B cell (primary cell): ENCODE data around the gene DPYSL3. TPM values are rescaled to one million over a fixed set of nuclear protein-coding genes. Genes with fewer than 3 reads are reported as not detected.

Experiments
- ATAC-seq: fragments of 200-7000 bp; cut with Tn5 transposase; one replicate; pipeline ENCODE4 v1.10.0; 2021; ENCODE audit warnings: low read depth, mild to moderate bottlenecking, moderate number of reproducible peaks, moderate library complexity
- CTCF ChIA-PET: fragments of 350-600 bp; sonication (Branson Sonifier 250); formaldehyde crosslinking; loops from one replicate; lab custom pipeline; 2021; ENCODE audit warnings: antibody characterized with exemption, inconsistent platforms; lab: Charles Lee
- POLR2A ChIA-PET: fragments of 350-600 bp; sonication (Branson Sonifier 250); formaldehyde crosslinking; loops from one replicate; lab custom pipeline; 2021; ENCODE audit warnings: antibody characterized with exemption; lab: Charles Lee
- DNase-seq: peaks from one replicate; pipeline ENCODE4 v3.0.0; 2013
- H2AFZ ChIP-seq: 2 replicates; pipeline ENCODE4 v1.6.1; 2012; ENCODE audit warnings: mild to moderate bottlenecking, low read depth, low read length; ENCODE audit not compliant: insufficient read depth, poor library complexity, severe bottlenecking
- H3K27ac ChIP-seq, 2 donors: 1 replicate in 1 of 2; 2 replicates in 1 of 2; pipeline ENCODE4 v1.5.1; 2012 to 2013; ENCODE audit warnings: low read length in 2 of 2, mild to moderate bottlenecking in 2 of 2, moderate library complexity in 1 of 2
- H3K27me3 ChIP-seq, 4 experiments: fragments of 200-600 bp in 1 of 4; sonication (generic) in 1 of 4; replicated peaks in 1 of 4; 1 replicate in 2 of 4; 2 replicates in 2 of 4; pipeline versions ENCODE4 v1.6.1 to v1.7.0; 2013 to 2016; ENCODE audit warnings: low read length in 3 of 4, mild to moderate bottlenecking in 2 of 4, mixed read lengths in 1 of 4, moderate library complexity in 1 of 4; ENCODE audit not compliant: insufficient read depth in 4 of 4, control insufficient read depth in 3 of 4; ENCODE audit errors: control extremely low read depth in 1 of 4
- H3K36me3 ChIP-seq, 2 experiments: replicated peaks in 1 of 2; 1 replicate in 1 of 2; 2 replicates in 1 of 2; pipeline versions ENCODE4 v1.6.1 to v1.7.1; 2013; ENCODE audit warnings: low read length in 1 of 2; ENCODE audit not compliant: insufficient read depth in 2 of 2, control insufficient read depth in 1 of 2; ENCODE audit errors: control extremely low read depth in 1 of 2, extremely low read depth in 1 of 2
- H3K4me1 ChIP-seq, 2 donors: fragments of 200-600 bp in 1 of 2; sonication (generic) in 1 of 2; 1 replicate in 1 of 2; 2 replicates in 1 of 2; pipeline versions ENCODE4 v1.5.1 to v1.6.1; 2013 to 2017; ENCODE audit warnings: low read length in 2 of 2; ENCODE audit not compliant: control insufficient read depth in 2 of 2, insufficient read depth in 2 of 2
- H3K4me2 ChIP-seq: replicated peaks from 2 replicates; pipeline ENCODE3; 2012; ENCODE audit warnings: mild to moderate bottlenecking, low read depth, low read length; ENCODE audit not compliant: poor library complexity, severe bottlenecking
- H3K4me3 ChIP-seq, 5 experiments: fragments of 200-600 bp in 1 of 5; sonication (generic) in 1 of 5; 1 replicate in 3 of 5; 2 replicates in 2 of 5; pipeline versions ENCODE4 v1.5.1 to v1.7.0; 2011 to 2016; ENCODE audit warnings: low read length in 4 of 5, mild to moderate bottlenecking in 4 of 5, low read depth in 2 of 5, control low read depth in 1 of 5, moderate library complexity in 1 of 5; ENCODE audit not compliant: insufficient read depth in 1 of 5; ENCODE audit errors: control extremely low read depth in 1 of 5, extremely low read depth in 1 of 5
- H3K79me2 ChIP-seq: fragments of 200-600 bp; sonication (generic); one replicate; pipeline ENCODE4 v1.6.0; 2016; ENCODE audit warnings: low read length; ENCODE audit not compliant: control insufficient read depth, insufficient read depth
- H3K9ac ChIP-seq: fragments of 200-600 bp; sonication (generic); 2 replicates; pipeline ENCODE4 v1.6.1; 2017; ENCODE audit warnings: mild to moderate bottlenecking, low read length, moderate library complexity
- H3K9me3 ChIP-seq, 3 donors: one replicate each; pipeline versions ENCODE4 v1.6.1 to v1.7.1; 2013; ENCODE audit warnings: low read length in 2 of 3; ENCODE audit not compliant: control insufficient read depth in 2 of 3, insufficient read depth in 1 of 3; ENCODE audit errors: control extremely low read depth in 1 of 3
- H4K20me1 ChIP-seq: 2 replicates; pipeline ENCODE4 v1.6.0; 2012; ENCODE audit warnings: mild to moderate bottlenecking, low read length; ENCODE audit not compliant: insufficient read depth, control insufficient read depth, poor library complexity, severe bottlenecking
- H3K27ac Mint-ChIP-seq: one replicate; pipeline ENCODE4 v1.8.0; 2021; ENCODE audit warnings: mixed read lengths
- H3K27me3 Mint-ChIP-seq: one replicate; pipeline ENCODE4 v1.8.0; 2021; ENCODE audit warnings: mixed read lengths
- H3K4me1 Mint-ChIP-seq: one replicate; pipeline ENCODE4 v1.8.0; 2021; ENCODE audit warnings: mixed read lengths
- H3K4me3 Mint-ChIP-seq: one replicate; pipeline ENCODE4 v1.8.0; 2021; ENCODE audit warnings: mixed read lengths
- H3K9me3 Mint-ChIP-seq: one replicate; pipeline ENCODE4 v1.8.0; 2022; ENCODE audit warnings: mixed read lengths; ENCODE audit not compliant: insufficient read depth
- EZH2 ChIP-seq: IDR thresholded peaks from 2 replicates; pipeline ENCODE4 v1.6.1; 2012; ENCODE audit warnings: borderline replicate concordance, low read depth, mild to moderate bottlenecking, moderate library complexity, low read length; ENCODE audit not compliant: insufficient read depth, poor library complexity, severe bottlenecking
- WGBS: methylation state at CpG from one replicate; pipeline ENCODE4 v1.1.5; 2013; ENCODE audit warnings: missing lambda C conversion rate; ENCODE audit not compliant: insufficient coverage; 5-methylcytosine and 5-hydroxymethylcytosine counted together
- intact Hi-C: fragments of 100-400 bp; cut with micrococcal nuclease; formaldehyde crosslinking; loops from one replicate; pipeline ENCODE4 v1.10.0; 2022
- polyA plus RNA-seq: library from polyadenylated mRNA; depleted of rRNA; stranded (reverse); fragments of >200 nt; gene quantifications from 2 replicates; pipeline ENCODE4 v1.2.3, GENCODE V29; 2012
- total RNA-seq, 2 donors: library from RNA; stranded (reverse); fragments of 120-200 nt in 1 of 2; gene quantifications; 1 replicate in 1 of 2; 2 replicates in 1 of 2; pipeline versions ENCODE4 v1.2.3 to v1.2.4, GENCODE V29; 2013 to 2022
- TF ChIP-seq, protein P1 (sequence below): fragments of 200-600 bp; IDR thresholded peaks from one replicate; pipeline ENCODE4 v1.8.0; 2022; ENCODE audit warnings: antibody characterized with exemption, mild to moderate bottlenecking

DPYSL3 gene
- total and polyA plus RNA-seq, 2 donors (not counting 1 experiment from before 2014, with no cell fraction given), result not detected

DNA sequence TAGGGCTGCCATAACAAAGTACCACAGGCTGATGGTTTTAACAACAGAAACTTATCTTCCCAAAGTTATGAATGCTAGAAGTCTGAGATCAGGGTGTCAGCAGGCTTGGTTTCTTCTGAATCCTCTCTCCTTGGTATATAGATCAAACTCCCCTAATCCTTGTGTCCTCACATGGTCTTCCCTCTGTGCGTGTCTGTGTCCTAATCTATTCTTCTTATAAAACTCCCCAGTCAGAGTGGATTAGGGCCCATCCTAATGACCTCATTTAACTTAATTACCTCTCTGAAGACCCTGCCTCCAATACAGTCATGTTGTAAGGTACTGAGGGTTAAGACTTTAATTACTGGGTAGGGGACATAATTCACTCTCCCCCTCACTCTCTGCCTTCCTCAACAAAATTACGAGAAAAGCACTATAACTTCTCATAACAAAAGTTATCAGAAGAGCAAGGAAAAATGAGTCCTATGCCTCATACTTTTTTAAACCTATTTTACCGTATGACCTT, 68.6 kb downstream of the DPYSL3 start:
- no peaks in the 10 kb centered on the region for H3K4me1 Mint-ChIP-seq
- intact Hi-C loops, result no loop called here

DNA sequence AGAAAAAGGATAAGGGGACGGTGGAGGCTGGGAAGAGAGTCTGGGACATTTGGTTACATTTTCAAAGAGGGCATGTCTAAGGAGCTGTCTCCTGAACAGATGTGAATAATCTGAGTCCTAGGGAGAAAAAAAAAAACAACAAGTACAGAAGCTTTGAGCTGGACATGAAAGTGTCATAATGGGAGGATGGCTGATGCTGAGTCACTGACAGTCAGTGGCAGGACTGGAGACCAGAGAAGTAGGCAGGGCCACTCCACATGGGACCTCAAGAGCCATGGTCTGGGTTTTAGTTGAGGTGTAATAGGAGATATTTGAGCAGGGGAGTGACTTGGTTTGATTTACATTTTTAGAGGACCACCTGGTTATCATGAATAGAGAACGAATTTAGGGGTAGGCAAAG, 70.6 kb downstream of the DPYSL3 start:
- no peak overlapping the region for H3K9ac ChIP-seq
- H3K27me3 ChIP-seq, result no peaks in the 10 kb centered on the region
- H3K4me1 ChIP-seq, result no peaks in the 10 kb centered on the region
- intact Hi-C loops, result no loop called here
- no peak for TF ChIP-seq EZH2
- TF ChIP-seq, protein P1, sequence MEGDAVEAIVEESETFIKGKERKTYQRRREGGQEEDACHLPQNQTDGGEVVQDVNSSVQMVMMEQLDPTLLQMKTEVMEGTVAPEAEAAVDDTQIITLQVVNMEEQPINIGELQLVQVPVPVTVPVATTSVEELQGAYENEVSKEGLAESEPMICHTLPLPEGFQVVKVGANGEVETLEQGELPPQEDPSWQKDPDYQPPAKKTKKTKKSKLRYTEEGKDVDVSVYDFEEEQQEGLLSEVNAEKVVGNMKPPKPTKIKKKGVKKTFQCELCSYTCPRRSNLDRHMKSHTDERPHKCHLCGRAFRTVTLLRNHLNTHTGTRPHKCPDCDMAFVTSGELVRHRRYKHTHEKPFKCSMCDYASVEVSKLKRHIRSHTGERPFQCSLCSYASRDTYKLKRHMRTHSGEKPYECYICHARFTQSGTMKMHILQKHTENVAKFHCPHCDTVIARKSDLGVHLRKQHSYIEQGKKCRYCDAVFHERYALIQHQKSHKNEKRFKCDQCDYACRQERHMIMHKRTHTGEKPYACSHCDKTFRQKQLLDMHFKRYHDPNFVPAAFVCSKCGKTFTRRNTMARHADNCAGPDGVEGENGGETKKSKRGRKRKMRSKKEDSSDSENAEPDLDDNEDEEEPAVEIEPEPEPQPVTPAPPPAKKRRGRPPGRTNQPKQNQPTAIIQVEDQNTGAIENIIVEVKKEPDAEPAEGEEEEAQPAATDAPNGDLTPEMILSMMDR, result no peak
- DNase-seq (no peak), ATAC-seq (no peak)
- no peak overlapping the region for H3K4me3 Mint-ChIP-seq
- H3K27ac ChIP-seq, result no peak overlapping the region
- no peaks in the 10 kb centered on the region for H3K9me3 ChIP-seq
- H3K4me3 ChIP-seq, result no peak overlapping the region
- H3K27me3 Mint-ChIP-seq, result peaks cover 3% of the 10 kb centered on the region
- H3K36me3 ChIP-seq, result no peaks in the 10 kb centered on the region
- no peaks in the 10 kb centered on the region for H3K9me3 Mint-ChIP-seq
- no peak overlapping the region for H3K27ac Mint-ChIP-seq
- no peak overlapping the region for H3K4me2 ChIP-seq
- WGBS, result 81% methylated on average over 2 of the region's 2 CpGs
- CTCF ChIA-PET, result no interaction called here
- POLR2A ChIA-PET, result no interaction called here
- H4K20me1 ChIP-seq, result no peaks in the 10 kb centered on the region
- H3K79me2 ChIP-seq, result no peaks in the 10 kb centered on the region
- no peak overlapping the region for H2AFZ ChIP-seq
- H3K4me1 Mint-ChIP-seq, result no peaks in the 10 kb centered on the region

More for the DNA sequence above, 68.6 kb downstream of the DPYSL3 start:
- Histone ChIP-seq H3K4me3 (no peak overlapping the region), H2AFZ (no peak overlapping the region), H3K79me2 (no peaks in the 10 kb centered on the region), H3K36me3 (no peaks in the 10 kb centered on the region), H4K20me1 (no peaks in the 10 kb centered on the region), H3K9ac (no peak overlapping the region), H3K27ac (no peak overlapping the region), H3K9me3 (no peaks in the 10 kb centered on the region), H3K4me1 (no peaks in the 10 kb centered on the region), H3K4me2 (no peak overlapping the region), H3K27me3 (no peaks in the 10 kb centered on the region)
- no peak for DNase-seq
- Mint-ChIP-seq H3K27me3 (peaks cover 3% of the 10 kb centered on the region), H3K9me3 (no peaks in the 10 kb centered on the region), H3K27ac (no peak overlapping the region), H3K4me3 (no peak overlapping the region)
- CTCF ChIA-PET, result no interaction called here
- POLR2A ChIA-PET, result no interaction called here
- WGBS, result 100% methylated on average over 1 of the region's 3 CpGs
- no peak for ATAC-seq
- no peak for TF ChIP-seq EZH2
- TF ChIP-seq, protein P1, result no peak
